Islet of Langerhans (tissue), 1 donor: ENCODE measurements around the gene OSBPL7.

Experiments
- FAIRE-seq: peaks from one replicate; lab custom pipeline; 2011; peaks lifted over from hg19 to GRCh38; lab: Jason Lieb, UNC

OSBPL7 gene

GRCh38 chr17:47846716-47847340 is 25.2 kb upstream of the OSBPL7 start:
- no peak for FAIRE-seq

- no peak for FAIRE-seq
These were observed 24.1 kb upstream of the OSBPL7 start for GRCh38 chr17:47845716-47846075.

- no peak for FAIRE-seq
These were observed 23.5 kb upstream of the OSBPL7 start for GRCh38 chr17:47844814-47845715.

- no peak for FAIRE-seq
These were observed 22.6 kb upstream of the OSBPL7 start for GRCh38 chr17:47844227-47844626.

- no peak for FAIRE-seq
These were observed 21.8 kb upstream of the OSBPL7 start for GRCh38 chr17:47843391-47843730.

- FAIRE-seq = no peak
These were observed 20.1 kb upstream of the OSBPL7 start for GRCh38 chr17:47841488-47842291.

- FAIRE-seq = no peak
These were observed 19.3 kb upstream of the OSBPL7 start, which contains the start of gene SCRN2 for GRCh38 chr17:47840742-47841487. Gene SCRN2 (minus strand): TSS chr17:47841273. CDS start chr17:47840843, 430 bp downstream.

- FAIRE-seq = no peak
These were observed 18.6 kb upstream of the OSBPL7 start for GRCh38 chr17:47840001-47840741.

- FAIRE-seq = no peak
These were observed 17.5 kb upstream of the OSBPL7 start for GRCh38 chr17:47839071-47839470.

GRCh38 chr17:47838636-47839035 is 17.0 kb upstream of the OSBPL7 start:
- FAIRE-seq = no peak

- no peak for FAIRE-seq
These were observed 15.9 kb upstream of the OSBPL7 start for GRCh38 chr17:47837401-47838039.

- FAIRE-seq = no peak
These were observed 15.0 kb upstream of the OSBPL7 start for GRCh38 chr17:47836601-47837000.

GRCh38 chr17:47834756-47835155 is 13.2 kb upstream of the OSBPL7 start:
- no peak for FAIRE-seq

- no peak for FAIRE-seq
These were observed 10.3 kb upstream of the OSBPL7 start for GRCh38 chr17:47831934-47832327.

GRCh38 chr17:47831003-47831933 is 9.7 kb upstream of the OSBPL7 start, which contains the start of the genes LRRC46 and MRPL10:
Gene LRRC46 (plus strand): TSS chr17:47831670. CDS start chr17:47831990, 320 bp downstream.
Gene MRPL10 (minus strand): TSS chr17:47831541. CDS start chr17:47831511, 30 bp downstream.
- no peak for FAIRE-seq

- FAIRE-seq = no peak
These were observed 8.9 kb upstream of the OSBPL7 start for GRCh38 chr17:47830396-47831002.

GRCh38 chr17:47829870-47830269 is 8.3 kb upstream of the OSBPL7 start:
- FAIRE-seq = no peak

- no peak for FAIRE-seq
These were observed 1.9 kb upstream of the OSBPL7 start for GRCh38 chr17:47823519-47823918.

- no peak for FAIRE-seq
These were observed 1.2 kb upstream of the OSBPL7 start for GRCh38 chr17:47822785-47823184.
